Kasumi-1 (cell line): Measurements from ENCODE around the gene CCDC197.

Experiments used
- DNase-seq, 2 experiments: peaks; one replicate each; lab custom pipeline; 2025; lab: John Stamatoyannopoulos, UW

CCDC197 gene

DNA sequence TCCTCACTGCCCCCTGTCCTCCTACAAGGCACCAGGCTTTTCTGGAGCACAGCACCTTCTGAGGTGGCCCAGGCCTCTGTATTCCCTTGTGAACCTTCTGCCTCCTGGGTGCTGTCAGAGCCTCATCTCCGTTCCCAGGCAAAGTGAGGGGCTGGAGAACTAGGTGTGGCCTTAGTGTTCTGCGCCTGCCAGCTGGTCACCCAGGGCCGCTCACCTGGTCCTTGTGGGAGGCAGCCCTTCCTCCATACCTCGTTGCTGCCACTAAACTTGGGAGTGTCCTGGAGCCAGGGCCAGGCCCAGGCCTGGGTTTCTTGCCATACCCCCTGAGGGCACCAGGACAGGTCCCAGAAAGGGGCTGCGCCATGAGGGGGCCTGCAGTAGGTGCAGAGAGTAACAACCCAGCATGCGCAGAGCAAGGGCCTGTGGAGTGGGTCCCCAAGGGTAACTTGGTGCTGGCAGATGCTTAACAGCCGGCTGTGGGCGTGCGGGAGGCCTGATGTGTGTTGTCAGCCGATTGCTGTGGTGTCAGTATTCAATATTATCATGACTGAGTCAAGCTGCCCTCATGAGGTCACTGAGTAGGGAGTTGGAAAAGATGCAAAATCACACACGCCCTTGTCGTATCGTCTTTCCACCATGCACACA is 46.1 kb downstream of the CCDC197 start:
- no peak for DNase-seq

DNA sequence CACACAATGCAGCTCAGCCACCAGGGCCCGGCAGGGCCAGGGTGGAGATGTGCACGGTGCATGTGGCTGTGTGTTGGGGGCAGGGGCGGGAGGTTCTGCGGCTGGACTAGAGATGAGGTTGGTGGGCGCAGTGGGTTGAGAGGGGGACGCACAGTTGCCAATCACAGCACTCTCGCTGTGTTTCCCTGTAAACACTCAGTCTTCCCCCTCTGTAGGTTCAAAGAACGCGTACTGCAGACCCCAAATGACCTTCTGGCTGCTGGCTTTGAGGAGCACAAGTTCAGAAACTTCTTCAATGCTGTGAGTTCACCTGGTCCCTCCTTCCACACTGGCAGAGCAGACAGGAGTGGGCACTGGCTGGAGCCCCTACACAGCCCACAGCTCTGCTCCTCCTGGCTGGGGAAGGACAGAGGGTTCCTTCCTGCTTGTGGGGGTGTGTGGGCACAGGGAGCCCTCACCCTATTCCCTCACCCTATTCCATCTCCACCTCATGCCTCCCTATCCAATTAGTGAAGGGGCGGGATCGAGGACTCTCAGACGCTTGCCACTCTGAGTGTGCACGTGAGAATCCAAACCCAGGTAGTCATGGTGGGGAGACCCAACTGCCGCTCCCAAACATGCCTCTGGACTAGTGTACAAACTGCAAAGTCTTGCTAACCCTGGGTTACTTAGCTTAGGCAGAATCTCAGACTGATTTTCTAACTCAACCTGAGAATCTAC is 46.8 kb downstream of the CCDC197 start:
- no peak for DNase-seq

DNA sequence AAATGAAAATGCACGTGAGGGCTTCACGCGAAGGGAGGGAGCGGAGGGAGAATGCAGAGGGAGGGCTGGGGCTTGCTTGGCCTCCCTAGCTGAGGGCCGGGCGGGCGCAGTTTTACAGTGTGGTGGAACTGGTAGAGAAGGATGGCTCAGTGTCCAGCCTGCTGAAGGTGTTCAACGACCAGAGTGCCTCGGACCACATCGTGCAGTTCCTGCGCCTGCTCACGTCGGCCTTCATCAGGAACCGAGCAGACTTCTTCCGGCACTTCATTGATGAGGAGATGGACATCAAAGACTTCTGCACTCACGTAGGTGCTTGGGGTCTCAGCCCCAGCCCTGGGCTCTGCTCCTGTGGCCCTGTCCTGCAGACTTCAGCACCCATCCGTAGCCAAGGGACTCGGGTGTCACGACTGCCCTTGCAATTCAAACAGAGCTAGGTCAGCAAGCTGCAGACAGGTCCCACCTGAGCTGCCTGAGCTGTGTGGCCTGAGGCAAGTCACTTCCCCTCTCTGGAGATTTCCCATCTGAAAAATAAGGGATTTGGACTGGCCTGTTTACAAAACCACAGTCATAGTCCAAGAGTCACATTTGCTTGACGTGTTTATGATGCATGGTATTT is 47.5 kb downstream of the CCDC197 start:
- DNase-seq = no peak

DNA sequence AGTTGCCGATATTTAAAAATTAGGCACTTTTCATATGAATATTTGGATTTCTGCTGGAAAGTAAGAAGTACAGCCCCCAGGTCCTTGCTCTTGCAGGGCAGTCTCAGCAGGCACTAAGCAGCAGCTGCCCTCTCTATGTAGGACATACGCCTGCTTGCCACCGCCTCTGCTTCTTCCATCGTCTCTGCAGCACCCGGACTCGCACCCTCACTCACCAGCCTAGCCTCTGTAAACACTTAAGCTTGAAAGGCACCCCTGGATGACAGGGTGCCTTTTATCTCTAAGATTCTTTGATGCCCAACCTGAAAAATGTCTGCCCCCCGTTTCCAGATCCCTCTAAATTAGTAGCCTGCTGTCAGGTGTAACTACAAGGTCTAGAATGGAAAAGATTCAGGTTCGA is 48.0 kb downstream of the CCDC197 start:
- DNase-seq = no peak

DNA sequence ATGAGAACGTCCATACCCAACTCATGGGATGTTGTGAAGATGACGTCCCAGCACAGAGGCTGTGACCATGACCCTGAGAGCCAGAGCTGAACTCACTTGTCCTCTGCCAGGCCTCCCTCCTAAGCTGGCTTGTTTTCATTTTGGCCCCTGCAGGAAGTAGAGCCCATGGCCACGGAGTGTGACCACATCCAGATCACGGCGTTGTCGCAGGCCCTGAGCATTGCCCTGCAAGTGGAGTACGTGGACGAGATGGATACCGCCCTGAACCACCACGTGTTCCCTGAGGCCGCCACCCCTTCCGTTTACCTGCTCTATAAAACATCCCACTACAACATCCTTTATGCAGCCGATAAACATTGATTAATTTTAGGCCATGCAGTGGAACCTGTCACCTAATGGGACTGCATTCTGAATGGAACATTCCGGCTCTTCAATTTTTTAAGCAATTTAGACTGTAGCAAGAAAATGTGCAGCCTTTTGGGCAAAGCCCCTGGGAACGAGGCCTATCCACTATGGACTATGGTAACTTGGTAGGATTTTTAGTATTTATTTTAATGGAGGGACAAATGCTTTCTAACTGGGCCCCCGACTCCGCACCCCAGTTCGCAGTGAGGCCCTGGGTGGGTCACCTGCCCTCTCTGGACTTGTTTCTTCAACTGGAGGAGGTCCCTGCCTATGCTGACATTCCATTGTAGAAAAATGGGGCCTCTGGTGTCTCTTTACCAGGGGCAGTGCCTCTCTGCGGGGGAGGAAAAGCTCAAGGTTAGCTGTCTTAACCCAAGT is 48.7 kb downstream of the CCDC197 start:
- DNase-seq = no peak

DNA sequence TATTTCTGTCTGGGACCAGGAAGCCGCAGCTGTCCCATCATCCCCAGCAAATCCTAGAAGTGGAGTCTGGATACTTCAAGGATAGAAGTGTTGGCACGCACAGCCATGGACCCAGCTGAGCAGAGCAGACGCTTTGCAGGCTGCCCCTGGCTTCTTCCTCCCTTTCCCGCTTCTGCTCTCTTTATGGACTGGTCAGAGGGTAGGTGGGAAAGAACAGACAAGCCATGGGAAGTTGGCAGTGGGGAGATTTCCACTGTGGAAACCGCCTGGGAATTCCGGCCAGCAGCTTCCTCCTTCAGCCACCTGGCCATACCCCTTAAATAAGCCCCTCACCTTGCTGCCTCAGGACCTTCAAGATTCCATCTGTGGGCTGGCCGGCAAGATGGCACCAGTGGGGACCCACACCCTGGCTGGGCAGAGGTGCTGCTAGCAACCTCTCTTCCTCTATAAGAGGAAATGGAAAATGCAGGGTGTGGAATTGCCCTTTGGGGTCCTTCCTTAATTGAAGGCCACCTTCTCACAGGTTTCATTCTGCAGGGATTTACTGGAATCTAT is 49.7 kb downstream of the CCDC197 start:
- no peak for DNase-seq

DNA sequence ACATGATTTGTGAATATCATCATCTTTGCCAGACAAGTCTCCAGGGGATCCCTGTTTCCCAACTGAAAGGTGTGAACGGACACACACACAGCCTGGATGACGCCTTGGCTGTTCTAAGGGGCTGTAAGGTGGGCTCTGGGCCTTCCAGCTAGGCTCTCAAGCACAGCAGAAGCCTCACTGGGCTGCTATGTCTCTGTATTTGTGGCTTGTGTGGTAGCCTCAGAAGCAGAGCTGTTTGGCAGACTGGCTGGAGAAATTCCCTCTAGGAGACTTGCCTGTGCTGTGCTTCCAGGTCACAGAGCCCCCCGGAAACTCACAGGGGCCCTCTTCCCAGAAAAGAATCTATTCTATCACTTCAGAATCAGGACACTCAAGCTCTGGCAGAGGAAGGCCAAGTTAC is 50.5 kb downstream of the CCDC197 start:
- DNase-seq = no peak

DNA sequence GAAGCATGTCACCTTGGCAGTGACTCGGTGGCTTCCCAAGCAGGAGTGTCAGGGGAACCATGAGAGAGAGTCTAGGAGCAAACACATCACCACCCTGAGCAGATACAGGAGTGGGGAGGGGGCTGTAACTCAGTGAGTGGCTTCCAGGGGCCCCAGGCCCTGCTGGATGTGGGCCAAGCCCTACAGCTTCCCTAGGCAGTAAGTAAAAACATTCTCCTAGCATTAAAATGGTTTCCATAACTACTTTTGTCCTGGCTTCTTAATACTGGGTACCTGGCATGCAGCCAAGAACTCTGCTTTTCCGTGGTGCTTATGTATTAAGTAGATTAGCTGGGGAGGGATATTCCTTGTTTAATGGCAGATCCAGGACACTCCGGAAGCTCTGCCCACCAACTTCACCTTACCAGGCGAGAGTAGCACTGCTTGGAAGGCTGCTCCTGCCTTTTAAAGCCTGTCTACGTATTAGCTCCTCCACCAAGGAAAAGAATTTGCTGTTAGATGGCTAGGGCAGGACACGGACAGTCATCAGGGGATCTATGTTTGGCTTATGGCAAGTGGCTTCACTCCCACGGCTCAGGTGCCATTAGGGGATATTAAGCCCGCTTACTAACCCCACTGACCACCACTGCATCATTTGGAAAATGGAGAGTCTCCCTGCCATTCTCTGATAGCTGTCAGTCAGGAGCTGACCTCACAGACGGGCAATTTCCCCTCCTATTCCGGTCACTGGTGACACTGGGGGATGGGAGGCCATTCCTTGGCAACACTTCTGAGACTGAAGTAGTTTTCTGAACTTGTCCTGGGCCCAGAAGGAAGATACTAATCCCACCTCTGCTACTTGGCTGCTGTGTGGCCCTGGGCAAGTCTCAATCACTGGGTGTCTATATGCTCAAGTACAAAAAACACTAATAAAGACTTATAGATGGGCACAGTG is 51.9 kb downstream of the CCDC197 start:
- no peak for DNase-seq

DNA sequence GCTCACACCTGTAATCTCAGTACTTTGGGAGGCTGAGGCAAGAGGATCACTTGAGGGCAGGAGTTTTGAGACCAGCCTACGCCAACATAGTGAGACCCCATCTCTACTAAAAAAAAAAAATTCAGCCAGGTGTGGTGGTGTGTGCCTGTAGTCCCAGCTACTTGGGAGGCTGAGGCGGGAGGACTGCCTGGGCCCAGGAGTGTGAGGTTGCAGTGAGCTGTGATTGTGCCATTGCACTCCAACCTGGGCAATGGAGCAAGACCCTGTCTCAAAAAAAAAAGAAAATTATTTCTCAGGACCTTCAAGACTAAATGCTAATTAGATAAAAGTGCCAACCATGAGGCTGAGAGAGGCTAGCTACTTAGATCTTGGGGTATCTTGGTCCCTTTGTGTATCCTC is 52.5 kb downstream of the CCDC197 start:
- DNase-seq = no peak

DNA sequence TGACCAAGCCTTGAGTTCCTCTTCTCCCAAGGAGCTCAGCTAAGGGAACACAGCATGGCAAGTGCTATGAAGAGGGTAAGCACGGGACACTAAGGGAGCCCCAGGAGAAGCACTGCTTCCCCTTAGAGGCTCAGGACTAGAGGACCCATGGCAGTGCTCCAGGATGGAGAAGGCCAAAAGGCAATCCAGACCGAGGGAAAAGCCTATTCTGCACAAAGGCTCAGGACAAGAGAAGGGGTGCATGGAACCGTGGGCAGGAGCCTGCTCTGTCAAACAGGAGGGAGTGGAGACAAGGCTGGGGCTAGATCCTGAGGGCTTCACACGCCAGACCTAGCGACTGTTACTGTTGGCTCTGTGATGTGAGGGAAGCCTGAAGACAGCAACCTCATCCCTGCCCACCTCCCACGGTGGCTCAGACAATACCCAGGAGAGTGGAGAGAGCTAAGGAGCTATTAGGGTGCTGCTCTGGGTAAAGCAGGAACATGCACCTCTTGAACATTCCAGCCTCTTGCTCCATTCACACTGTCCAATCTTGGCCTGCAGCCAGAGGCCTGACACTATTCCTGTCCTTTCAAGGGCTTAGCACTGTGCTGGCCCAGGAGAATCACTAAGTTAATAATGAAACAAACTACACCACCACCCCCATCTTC is 53.3 kb downstream of the CCDC197 start:
- no peak for DNase-seq

DNA sequence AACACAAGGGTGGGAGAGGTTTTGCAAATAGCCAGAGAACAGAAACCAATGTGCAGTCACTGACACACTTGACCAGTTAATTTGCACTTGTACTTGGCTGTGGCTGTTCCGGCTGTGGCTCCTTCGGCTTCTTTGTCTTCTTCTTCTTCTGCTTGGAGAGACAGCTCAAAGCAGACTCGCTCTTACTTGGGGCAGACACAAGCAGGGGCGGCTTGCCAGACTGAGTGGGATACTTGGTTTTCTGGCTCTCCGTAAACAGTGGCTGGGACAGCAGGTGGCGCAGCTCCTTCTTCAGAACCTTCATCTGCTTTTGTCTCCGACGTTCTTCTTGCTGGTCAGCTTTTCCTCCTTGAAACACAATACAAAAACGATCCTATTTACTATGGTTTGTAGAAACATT is 54.0 kb downstream of the CCDC197 start:
- peak; percentile 33 to 35 for DNase-seq

DNA sequence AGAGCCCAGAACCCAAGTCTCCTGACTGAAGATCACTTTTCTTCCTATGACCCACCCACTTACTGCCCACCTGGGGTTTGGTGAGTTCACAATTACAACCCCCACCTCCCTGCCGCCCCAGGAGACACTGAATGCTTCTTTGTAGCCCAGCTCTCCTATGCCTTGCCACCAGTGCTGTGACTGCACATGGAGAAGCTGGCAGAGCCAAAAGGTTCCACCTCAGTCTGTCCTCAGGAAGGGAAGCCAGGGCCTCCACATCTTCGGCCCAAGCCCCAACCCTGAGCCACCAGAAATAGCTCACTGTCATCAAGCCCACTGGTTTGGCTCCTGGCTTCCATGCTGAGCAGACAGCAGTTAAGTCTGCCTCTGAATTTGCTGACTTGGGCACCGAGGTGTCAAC is 54.7 kb downstream of the CCDC197 start:
- DNase-seq = no peak

DNA sequence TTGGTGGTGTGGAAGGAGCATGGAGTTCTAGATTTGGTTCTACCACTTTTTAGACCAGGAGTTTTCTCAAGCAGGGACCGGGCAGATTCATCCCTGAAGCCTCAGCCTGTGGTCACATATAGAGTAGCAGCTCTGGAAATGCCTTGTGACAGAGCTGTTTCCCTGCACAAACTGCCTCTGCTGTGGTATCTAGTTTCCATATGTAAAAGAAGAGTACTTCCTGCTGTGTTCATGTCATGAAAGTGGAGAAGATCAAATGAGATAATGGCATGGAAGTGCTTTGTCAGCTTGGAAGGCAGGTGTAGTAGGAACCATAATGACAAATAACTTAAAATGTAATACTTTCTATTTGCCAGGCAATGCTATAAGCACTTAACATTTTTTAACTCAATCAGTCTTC is 55.1 kb downstream of the CCDC197 start:
- no peak for DNase-seq

DNA sequence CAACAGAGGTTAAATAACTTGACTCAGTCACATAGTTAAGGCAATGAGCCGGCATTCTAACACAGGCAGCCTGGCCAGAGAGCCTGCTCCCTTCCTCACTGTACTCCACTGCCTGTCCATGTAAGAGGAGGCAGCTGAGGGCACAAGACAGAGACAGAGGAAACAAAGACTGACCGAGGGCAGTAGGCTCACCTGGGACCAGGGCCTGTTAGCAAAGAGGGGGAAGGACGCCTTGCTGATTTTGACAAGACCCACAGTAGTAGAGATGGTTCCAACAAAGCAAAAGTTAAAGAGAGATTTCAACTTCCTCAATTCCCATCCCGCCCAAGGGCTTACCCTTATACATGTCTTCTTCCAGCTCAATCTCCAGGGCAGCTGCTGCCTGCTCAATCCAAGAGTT is 55.6 kb downstream of the CCDC197 start:
- DNase-seq = peak; percentile 6 to 17

DNA sequence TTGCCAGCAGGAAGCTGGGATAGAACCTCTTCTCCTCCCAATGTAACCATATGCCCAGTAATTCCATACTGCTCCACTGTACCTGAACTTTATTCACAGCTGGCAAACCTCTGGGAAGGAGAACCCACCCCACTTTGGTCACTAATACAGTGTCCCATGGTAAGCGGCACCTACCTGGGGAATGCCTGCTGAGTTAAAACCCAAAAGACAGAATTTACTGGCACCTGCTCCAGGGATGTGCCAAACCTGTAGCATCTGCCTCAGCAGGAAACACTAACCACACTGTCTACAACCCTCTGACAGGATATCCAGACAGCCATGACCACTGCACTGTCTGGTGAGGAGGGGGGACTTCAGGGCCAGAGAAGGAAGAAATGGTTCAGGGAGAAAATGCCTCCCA is 57.3 kb downstream of the CCDC197 start:
- no peak for DNase-seq

DNA sequence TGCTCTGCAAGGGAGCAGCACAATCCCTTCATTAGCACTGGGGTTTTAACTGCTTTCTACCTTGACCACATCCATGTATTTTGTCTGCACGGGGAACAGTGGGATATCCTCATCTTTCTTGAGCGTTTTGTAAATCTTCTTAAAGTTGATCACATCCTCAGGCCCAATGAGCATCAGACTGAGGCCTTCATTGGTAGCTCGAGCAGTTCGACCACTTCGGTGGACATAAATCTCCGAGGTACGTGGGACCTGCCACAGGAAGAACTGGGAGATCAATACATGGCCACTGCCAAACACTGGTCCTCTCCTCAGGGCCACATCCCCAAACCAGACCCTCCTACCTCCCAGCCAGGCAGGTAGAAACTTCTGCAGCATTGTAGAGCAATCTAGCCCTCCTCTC is 57.8 kb downstream of the CCDC197 start:
- no peak for DNase-seq

DNA sequence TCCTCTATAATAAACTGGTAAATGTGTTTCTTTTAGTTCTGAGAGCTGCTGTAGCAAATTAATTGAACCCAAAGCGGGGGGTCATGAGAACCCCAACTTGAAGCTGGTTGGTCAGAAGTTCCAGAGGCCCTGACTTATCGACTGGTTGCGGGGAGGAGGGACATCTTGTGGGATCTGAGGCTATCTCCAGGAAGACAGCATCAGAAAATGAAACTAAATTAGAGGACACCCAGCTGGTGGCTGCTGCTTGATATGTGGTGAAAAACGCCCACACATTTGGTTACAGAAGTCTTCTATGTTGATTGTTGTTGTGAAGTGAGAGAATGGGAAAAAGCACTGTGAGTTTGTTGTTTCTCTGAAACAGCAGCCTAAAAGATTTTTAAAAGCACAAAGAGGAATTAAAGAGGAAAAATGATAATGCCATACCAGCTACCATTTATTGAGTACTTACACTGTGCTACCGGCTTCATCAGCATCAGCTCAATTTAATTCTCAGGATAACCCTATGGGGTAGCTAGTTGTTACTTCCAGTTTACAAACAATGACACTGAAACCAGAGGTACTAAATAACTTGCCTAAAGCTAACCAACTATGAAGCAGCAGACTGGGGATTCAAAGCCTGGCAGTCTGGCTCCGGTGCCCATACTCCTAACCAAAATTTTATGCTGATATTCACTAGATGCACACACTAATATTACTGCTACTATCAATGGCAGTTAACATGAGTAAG is 59.6 kb downstream of the CCDC197 start:
- no peak for DNase-seq

DNA sequence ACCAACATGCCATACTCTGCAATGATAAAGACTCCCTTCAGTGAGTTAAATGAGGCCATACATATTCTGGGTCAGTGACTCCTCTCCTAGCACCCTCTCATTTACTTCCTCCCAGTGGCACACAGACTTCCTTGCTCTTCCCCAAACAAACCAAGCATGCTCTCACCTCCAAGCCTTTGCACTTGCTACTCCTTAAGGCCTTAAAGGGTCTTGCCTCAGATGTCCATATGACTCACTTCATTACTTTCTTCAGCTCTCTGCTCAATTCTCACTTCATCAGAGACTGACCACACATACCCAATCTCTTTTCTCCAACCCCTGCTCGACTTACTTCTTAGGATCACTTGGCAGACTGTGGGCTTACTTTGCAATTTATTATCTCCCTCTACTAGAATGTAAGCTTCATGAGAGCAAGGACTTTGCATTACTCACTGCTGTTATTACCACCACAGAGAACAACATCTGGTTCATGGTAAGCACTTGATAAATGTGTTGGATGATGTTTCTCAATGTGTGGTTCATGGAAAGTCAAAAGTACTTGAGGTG is 61.1 kb downstream of the CCDC197 start:
- peak in 1 of 2 experiments; percentile 8 for DNase-seq
